Activated T-cell treated with anti-CD3 and anti-CD28 coated beads, Interleukin-2, amount 50 U/mL, for 48 hours (primary cell): ENCODE measurements around the gene SMYD3.

Experiments
- DNase-seq, 2 experiments: peaks; one replicate each; pipeline ENCODE4 v3.0.0-alpha.2; 2020

The SMYD3 gene

GRCh38 chr1:246301553-246302250 is 205.4 kb downstream of the SMYD3 start:
- no peak for DNase-seq

GRCh38 chr1:246300626-246301549 is 206.2 kb downstream of the SMYD3 start:
- no peak for DNase-seq

GRCh38 chr1:246297279-246298265 is 209.5 kb downstream of the SMYD3 start:
- no peak for DNase-seq

GRCh38 chr1:246295968-246296367 is 211.1 kb downstream of the SMYD3 start:
- no peak for DNase-seq

GRCh38 chr1:246295340-246295739 is 211.7 kb downstream of the SMYD3 start:
- no peak for DNase-seq

GRCh38 chr1:246294263-246294662 is 212.8 kb downstream of the SMYD3 start:
- no peak for DNase-seq

DNA sequence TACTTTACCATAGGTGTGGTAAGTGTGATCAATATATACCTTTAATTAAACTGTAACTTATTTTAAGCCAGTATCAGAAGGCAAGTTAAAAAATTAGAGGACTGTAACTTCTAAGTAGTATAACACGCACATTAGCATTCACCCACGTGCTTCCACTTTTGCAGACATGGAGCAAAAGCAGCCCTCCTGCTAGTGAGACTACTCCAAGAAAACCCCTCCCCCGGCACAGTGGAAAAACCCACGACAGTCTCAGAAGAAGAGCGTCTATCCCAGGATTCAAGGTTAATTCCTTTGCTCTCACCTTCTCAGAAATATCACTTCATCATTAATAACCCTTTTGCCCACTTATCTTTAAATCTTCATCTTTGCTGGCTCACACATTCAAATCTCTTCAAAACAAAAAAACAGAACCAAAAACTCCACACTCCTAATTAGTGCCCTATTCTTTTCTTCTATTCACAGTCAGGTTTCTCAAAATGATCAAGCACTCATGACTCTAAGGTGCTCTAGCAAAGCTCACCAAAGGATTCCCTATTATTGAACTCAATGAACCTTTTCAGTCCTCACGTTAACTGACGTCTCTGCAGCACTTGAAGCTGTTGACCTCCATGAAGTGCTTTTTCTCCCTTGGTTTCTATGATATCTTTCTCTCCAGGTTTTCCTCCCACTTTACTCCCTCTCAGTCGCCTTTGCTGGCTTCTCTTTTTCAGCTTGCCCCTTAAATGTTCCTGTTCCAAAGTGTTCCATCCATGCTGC is 213.5 kb downstream of the SMYD3 start:
- no peak for DNase-seq

- DNase-seq, result no peak
Observed at GRCh38 chr1:246292571-246292970, 214.5 kb downstream of the SMYD3 start.

DNA sequence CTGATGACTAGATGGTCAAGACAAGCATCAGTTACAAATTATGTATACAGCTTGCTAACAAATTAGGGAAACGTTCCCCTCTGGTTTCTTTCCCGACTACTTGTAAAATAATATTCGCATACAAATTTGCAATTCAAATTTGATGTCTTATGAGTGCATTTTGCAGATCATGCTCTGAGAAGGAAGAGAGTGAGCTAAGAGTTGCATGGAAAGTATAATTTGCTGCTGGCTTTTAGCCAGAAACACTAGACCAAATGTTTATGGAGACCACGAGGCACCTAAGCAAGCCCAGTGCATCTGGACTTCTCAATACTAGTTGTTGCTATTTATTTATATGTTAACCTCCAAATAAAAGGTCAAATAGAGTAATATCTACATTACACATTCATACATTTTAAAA is 216.0 kb downstream of the SMYD3 start:
- no peak for DNase-seq

DNA sequence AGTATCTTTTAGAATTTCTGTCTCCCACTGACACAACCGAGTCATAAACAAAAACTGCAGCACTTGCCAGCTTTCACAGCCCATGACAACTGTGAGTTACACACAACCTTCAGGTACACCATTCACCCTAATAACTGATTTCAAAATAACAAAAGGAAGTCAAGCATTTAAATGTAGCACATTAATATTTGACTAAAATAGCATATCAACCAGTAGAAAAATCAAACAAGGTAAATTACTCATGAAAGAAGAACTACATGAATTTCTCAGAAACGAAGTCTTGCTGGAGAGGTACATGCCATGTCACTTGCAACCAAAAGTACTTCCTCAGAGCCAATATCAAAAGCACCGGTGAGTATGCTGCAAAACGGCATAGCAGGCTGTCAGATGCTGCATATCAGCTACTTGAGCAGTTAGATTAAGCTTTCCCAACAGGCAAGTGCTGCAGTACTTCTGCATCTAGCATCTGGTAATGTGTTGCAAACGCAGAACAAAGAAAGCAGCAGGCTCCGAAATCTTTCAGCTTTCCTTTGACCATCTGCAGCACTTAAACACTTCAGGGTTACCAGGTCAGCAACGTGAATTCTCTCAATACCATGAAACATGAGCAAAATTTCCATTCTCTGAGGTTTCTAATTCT is 223.2 kb downstream of the SMYD3 start:
- no peak for DNase-seq

- DNase-seq, result no peak
Observed at GRCh38 chr1:246281639-246282038, 225.4 kb downstream of the SMYD3 start.

DNA sequence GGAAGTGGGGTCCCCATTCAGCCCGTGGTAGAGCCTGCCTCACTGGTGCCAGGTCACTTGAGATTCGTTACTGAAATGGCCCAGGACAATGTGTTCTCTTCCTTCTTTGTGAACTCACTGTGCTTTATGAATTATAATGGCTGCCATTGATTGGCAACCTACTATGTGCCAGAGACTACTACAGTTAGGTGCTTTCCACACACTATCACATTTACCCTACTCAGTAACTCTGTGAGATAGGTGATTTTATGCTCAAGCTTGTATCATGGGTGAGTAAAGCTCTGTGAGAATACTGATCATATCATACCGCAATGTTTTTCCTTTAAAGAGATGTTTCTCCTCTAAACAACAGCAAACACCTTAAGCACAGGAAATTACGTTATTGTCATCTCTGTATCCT is 225.9 kb downstream of the SMYD3 start:
- no peak for DNase-seq

DNA sequence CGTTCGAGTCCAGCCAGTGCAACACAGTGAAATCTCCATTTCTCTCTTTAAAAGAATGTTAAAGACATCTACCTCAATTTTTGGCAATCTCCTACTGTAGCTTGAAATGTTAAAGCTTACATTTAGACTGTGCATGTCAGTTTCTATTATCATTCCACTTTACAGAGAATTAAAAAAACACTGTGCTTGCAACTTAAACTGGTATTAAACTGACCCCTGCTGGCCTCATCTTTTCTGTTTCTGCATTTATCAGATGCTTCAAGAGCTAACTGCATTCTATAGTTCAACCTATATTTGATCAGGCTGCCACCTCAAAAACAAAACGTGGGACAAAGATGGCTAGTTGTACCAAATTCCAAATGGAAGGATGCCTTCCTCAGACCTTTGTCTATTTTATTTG is 226.5 kb downstream of the SMYD3 start:
- no peak for DNase-seq

DNA sequence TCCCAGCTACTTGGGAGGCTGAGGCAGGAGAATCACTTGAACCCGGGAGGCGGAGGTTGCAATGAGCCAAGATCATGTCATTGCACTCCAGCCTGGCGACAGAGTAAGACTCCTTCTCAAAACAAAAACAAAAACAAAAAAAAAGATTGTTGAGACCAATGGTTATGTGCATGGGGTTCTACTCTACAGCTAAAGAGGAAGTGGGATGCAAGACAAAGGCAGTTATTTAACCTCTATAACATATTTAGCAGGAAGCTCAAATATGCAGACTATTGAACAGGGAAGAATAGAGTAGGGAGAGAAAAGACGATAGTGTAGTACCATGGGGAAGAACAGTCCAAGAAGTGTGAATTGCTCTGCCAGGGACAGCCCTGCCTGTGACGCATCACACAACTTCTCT is 227.7 kb downstream of the SMYD3 start:
- DNase-seq, result no peak

- no peak for DNase-seq
Observed at GRCh38 chr1:246278371-246278770, 228.7 kb downstream of the SMYD3 start.

DNA sequence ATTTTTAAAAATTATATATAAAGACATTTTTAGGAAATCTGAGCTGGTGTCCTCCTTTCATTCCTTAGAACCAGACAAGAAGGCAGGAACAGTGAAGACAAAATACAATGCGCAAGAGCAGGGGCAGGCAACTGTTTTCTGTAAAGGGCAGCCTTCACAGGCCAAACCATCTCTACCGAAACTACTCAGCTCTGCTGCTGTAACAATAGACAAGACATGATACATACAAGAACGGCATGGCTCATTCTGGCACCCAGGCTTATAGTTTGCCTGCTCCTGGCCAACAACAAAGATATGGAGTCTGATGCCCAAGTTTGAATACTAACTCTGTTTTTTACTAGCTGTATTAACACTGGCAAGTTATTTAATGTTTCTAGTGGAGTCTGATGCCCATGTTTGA is 232.0 kb downstream of the SMYD3 start:
- DNase-seq, result no peak

GRCh38 chr1:246274186-246274585 is 232.9 kb downstream of the SMYD3 start:
- no peak for DNase-seq

DNA sequence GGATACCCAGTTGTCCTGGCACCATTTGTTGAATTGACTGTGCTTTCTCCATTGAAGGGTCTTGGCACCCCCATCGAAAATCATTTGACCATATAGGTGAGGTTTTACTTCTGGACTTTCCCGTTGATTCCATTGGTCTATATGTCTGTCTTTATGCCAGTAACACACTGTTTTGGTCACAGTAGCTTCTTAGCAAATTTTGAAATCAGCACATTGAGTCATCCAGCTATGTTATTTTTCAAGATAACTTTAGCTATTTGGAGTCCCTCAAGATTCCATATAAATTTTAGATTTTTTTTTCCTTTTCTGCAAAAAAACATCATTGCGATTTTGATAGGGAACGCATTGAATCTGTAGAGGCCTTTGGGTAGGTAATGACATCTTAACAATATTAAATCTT is 235.6 kb downstream of the SMYD3 start:
- no peak for DNase-seq

GRCh38 chr1:246270236-246270635 is 236.8 kb downstream of the SMYD3 start:
- DNase-seq, result no peak

DNA sequence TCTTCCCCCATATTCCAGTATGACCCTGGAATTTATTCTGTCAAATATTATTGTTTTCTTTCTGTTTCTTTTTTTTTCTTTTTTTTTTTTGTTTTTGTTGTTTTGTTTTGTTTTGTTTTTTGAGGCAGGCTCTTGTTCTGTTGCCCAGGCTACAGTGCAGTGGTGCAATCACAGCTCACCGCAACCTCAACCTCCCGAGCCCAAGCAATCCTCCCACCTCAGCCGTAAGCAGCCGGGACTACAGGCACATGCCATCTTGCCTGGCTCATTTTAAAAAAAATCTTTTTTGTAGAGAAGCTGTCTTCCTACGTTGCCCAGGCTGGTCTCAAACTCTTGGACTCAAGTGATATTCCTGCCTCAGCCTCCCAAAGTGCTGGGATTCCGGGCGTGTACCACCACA is 237.6 kb downstream of the SMYD3 start:
- no peak for DNase-seq

GRCh38 chr1:246267896-246268295 is 239.2 kb downstream of the SMYD3 start:
- no peak for DNase-seq

DNA sequence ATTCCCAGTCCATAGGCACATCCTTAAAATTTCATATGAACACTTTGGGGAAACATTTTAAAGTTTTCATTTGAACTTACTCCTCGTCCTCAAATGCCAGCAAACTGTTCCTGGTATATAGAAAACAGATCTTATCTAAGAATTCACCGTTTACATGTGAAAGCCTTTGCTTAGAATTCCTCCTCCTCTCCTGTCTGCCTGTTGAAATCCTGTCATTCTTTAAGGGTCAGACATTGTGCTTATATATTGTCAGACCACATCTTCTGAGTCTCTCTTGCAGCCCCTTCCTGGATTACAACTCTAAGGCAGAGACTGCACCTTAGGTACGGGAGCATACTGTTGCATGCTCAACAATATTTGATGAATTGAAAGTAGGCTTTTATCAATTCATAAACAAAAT is 239.7 kb downstream of the SMYD3 start:
- no peak for DNase-seq
